ENCODE measurements around the gene SH3RF1. TPM values are rescaled to one million over a fixed set of nuclear protein-coding genes. Genes with fewer than 3 reads are reported as not detected.
"Not testable (repeated sequence)": the region's sequence is repeated elsewhere in the genome, so short reads cannot be mapped to it uniquely, and the experiment has no call there.

Gene SH3RF1
- total and polyA plus RNA-seq, 2 of the 13 experiments (the other 11 are each of a cell fraction or from before 2014, with no cell fraction given): 3.1 to 3.2 TPM

DNA sequence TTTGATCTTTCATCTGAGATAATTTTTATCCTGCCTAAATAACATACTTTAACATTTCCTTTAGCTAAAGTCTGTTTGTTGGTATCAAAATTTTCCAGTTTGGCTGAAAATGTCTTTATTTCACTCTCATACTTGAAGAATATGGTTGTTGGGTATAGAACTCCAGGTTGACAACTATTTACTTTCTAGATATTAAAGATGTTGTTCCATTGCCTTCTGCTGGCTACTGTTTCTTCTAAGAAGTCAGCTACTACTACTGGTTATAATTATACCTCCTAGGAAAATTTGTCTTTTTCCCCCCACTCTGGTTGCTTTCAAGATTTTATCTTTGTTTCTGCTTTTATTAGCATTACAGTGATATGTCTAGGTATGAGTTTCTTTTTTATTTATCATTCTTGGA, 75.7 kb downstream of the SH3RF1 start:
- Histone ChIP-seq H3K79me2 (ENCODE audit: insufficient read depth, low read length) (no peaks in the 10 kb centered on the region), H3K36me3 (replicated peaks in 1 of 2; ENCODE audit: control insufficient read depth in 1 of 2, insufficient read depth in 2 of 2, low read length in 2 of 2) (no peaks in the 10 kb centered on the region), H3K4me1 (ENCODE audit: insufficient read depth, low read length) (0 out of 2 replicates have a peak, but pooled peaks cover under 1% of the 10 kb centered on the region), H3K4me3 (replicated peaks in 1 of 3; ENCODE audit: insufficient read depth in 1 of 3, low read depth in 2 of 3, low read length in 3 of 3) (no peak overlapping the region), H3K27ac (ENCODE audit: extremely low read length, insufficient read depth, low read length) (no peak overlapping the region), H3K9me3 (ENCODE audit: low read length) (no peaks in the 10 kb centered on the region), H4K20me1 (ENCODE audit: insufficient read depth, low read length) (no peaks in the 10 kb centered on the region), H2AFZ (ENCODE audit: low read length) (no peak overlapping the region), H3K9ac (ENCODE audit: insufficient read depth, low read depth, low read length) (no peak overlapping the region), H3K27me3 (ENCODE audit: control insufficient read depth in 1 of 2, insufficient read depth in 2 of 2, low read length in 2 of 2) (no peaks in the 10 kb centered on the region; a peak in 1 of 5 replicates), H3K4me2 (ENCODE audit: low read depth, low read length) (no peak overlapping the region)
- ChIA-PET CTCF (ENCODE audit: low intra/inter-chr PET ratio, low total read pairs) (no interaction called here), POLR2A (no interaction called here)
- intact Hi-C loops (cut with micrococcal nuclease; ENCODE audit: unreplicated experiment) (no loop called here), in situ Hi-C loops (cut with HindIII; ENCODE audit: extremely low pct_ligation_motif_present, low pct_unique_long_range_greater_than_20kb) (no loop called here)
- ATAC-seq (no peak), DNase-seq (ENCODE audit: low spot score) (no peak), FAIRE-seq (no peak)
- no TSS peak for BruUV-seq (replicated peaks)
- TF ChIP-seq E2F1 (CRISPR knock-in tag; IDR thresholded peaks at IDR 0.05) (no peak), STAG1 (CRISPR knock-in tag; IDR thresholded peaks at IDR 0.05) (no peak), CREM (IDR thresholded peaks at IDR 0.05) (no peak), CREM (CRISPR knock-in tag; IDR thresholded peaks at IDR 0.05) (no peak), ZBTB38 (CRISPR knock-in tag; IDR thresholded peaks at IDR 0.05) (no peak), BRD4 (CRISPR knock-in tag; IDR thresholded peaks at IDR 0.05) (no peak)

- CTCF ChIA-PET (ENCODE audit: low intra/inter-chr PET ratio, low total read pairs); H3K79me2 ChIP-seq (ENCODE audit: insufficient read depth, low read length); H4K20me1 ChIP-seq (ENCODE audit: insufficient read depth, low read length); in situ Hi-C loops (cut with HindIII; ENCODE audit: extremely low pct_ligation_motif_present, low pct_unique_long_range_greater_than_20kb); H3K36me3 ChIP-seq (replicated peaks in 1 of 2; ENCODE audit: control insufficient read depth in 1 of 2, insufficient read depth in 2 of 2, low read length in 2 of 2); BruUV-seq (replicated peaks); POLR2A ChIA-PET; ATAC-seq; H3K27ac ChIP-seq (ENCODE audit: extremely low read length, insufficient read depth, low read length); DNase-seq (ENCODE audit: low spot score); intact Hi-C loops (cut with micrococcal nuclease; ENCODE audit: unreplicated experiment); H3K4me2 ChIP-seq (ENCODE audit: low read depth, low read length); H3K9me3 ChIP-seq (ENCODE audit: low read length); H3K4me3 ChIP-seq (replicated peaks in 1 of 3; ENCODE audit: insufficient read depth in 1 of 3, low read depth in 2 of 3, low read length in 3 of 3); H3K27me3 ChIP-seq (ENCODE audit: control insufficient read depth in 1 of 2, insufficient read depth in 2 of 2, low read length in 2 of 2); FAIRE-seq; H3K9ac ChIP-seq (ENCODE audit: insufficient read depth, low read depth, low read length); H2AFZ ChIP-seq (ENCODE audit: low read length): not testable (repeated sequence)
- 95% methylated on average over 2 of the region's 2 CpGs for whole genome bisulfite sequencing (ENCODE audit: low lambda C conversion rate)
- peaks cover 20% of the 10 kb centered on the region for H3K4me1 ChIP-seq (ENCODE audit: insufficient read depth, low read length)
These were observed 80.8 kb downstream of the SH3RF1 start for GRCh38 chr4:169189968-169190367.

Measured in HepG2 (cell line).